Astrocyte (in vitro differentiated cells and primary cell): ENCODE measurements around the gene CD81. TPM values are rescaled to one million over a fixed set of nuclear protein-coding genes. Genes with fewer than 3 reads are reported as not detected.
A peak's percentile ranks its signal among the peaks of the same experiment; 100 is the strongest.

Source experiments
- DNase-seq: peaks from one replicate; pipeline ENCODE4 v3.0.0-alpha.2; 2010; ENCODE audit warnings: low read depth
- FAIRE-seq: peaks from 2 replicates; lab custom pipeline; 2011; peaks lifted over from hg19 to GRCh38; lab: Jason Lieb, UNC
- H2AFZ ChIP-seq: 2 replicates; pipeline ENCODE4 v1.6.0; 2012; ENCODE audit warnings: low read depth, low read length, inconsistent platforms
- H3K27ac ChIP-seq: 2 replicates; pipeline ENCODE4 v1.5.1; 2011; ENCODE audit warnings: low read depth, low read length, inconsistent platforms
- H3K27me3 ChIP-seq: 2 replicates; pipeline ENCODE4 v1.6.0; 2011; ENCODE audit warnings: low read length, inconsistent platforms; ENCODE audit not compliant: insufficient read depth
- H3K36me3 ChIP-seq: 2 replicates; pipeline ENCODE4 v1.5.1; 2011; ENCODE audit warnings: low read length, inconsistent platforms; ENCODE audit not compliant: insufficient read depth
- H3K4me1 ChIP-seq: 2 replicates; pipeline ENCODE4 v1.5.1; 2011; ENCODE audit warnings: low read length, inconsistent platforms; ENCODE audit not compliant: insufficient read depth
- H3K4me2 ChIP-seq: 2 replicates; pipeline ENCODE4 v1.6.0; 2012; ENCODE audit warnings: low read length, inconsistent platforms
- H3K4me3 ChIP-seq: 2 replicates; pipeline ENCODE4 v1.5.1; 2011; ENCODE audit warnings: low read depth, mild to moderate bottlenecking, low read length, inconsistent platforms; ENCODE audit not compliant: insufficient read depth
- H3K79me2 ChIP-seq: 2 replicates; pipeline ENCODE4 v1.6.0; 2012; ENCODE audit warnings: mild to moderate bottlenecking, low read length, inconsistent platforms; ENCODE audit not compliant: insufficient read depth
- H3K9ac ChIP-seq: 2 replicates; pipeline ENCODE4 v1.6.0; 2012; ENCODE audit warnings: mild to moderate bottlenecking, low read length, inconsistent platforms
- H3K9me3 ChIP-seq: 2 replicates; pipeline ENCODE4 v1.5.1; 2012; ENCODE audit warnings: low read depth, mild to moderate bottlenecking, low read length, inconsistent platforms; ENCODE audit not compliant: insufficient read depth
- H4K20me1 ChIP-seq: 2 replicates; pipeline ENCODE4 v1.6.0; 2012; ENCODE audit warnings: low read length, inconsistent platforms; ENCODE audit not compliant: insufficient read depth
- H3K27ac Mint-ChIP-seq: one replicate; pipeline ENCODE4 v1.8.0; 2021; ENCODE audit warnings: mild to moderate bottlenecking, mixed read lengths; ENCODE audit not compliant: unreplicated experiment
- H3K27me3 Mint-ChIP-seq: one replicate; pipeline ENCODE4 v1.8.0; 2021; ENCODE audit warnings: low read depth, mixed read lengths; ENCODE audit not compliant: unreplicated experiment
- H3K36me3 Mint-ChIP-seq: one replicate; pipeline ENCODE4 v1.8.0; 2021; ENCODE audit warnings: low read depth, mixed read lengths; ENCODE audit not compliant: unreplicated experiment
- H3K4me1 Mint-ChIP-seq: one replicate; pipeline ENCODE4 v1.8.0; 2021; ENCODE audit warnings: low read depth, mixed read lengths; ENCODE audit not compliant: unreplicated experiment
- H3K4me3 Mint-ChIP-seq: one replicate; pipeline ENCODE4 v1.8.0; 2021; ENCODE audit warnings: mild to moderate bottlenecking, moderate library complexity, mixed read lengths; ENCODE audit not compliant: unreplicated experiment
- H3K9me3 Mint-ChIP-seq: one replicate; pipeline ENCODE4 v1.8.0; 2021; ENCODE audit warnings: mild to moderate bottlenecking, mixed read lengths; ENCODE audit not compliant: unreplicated experiment
- EZH2 ChIP-seq: IDR thresholded peaks from 2 replicates; pipeline ENCODE4 v1.6.1; 2012; ENCODE audit warnings: mild to moderate bottlenecking, low read length, inconsistent platforms; ENCODE audit not compliant: insufficient read depth
- total RNA-seq: library from RNA; stranded (reverse); gene quantifications from 2 replicates; pipeline ENCODE4 v1.2.1, GENCODE V29; 2021
- TF ChIP-seq, protein P1 (sequence below): IDR thresholded peaks from 2 replicates; pipeline ENCODE4 v1.5.1; 2011; ENCODE audit warnings: low read depth, mild to moderate bottlenecking, inconsistent platforms, low read length, moderate library complexity; ENCODE audit not compliant: insufficient read depth

CD81 gene
- total RNA-seq, 1 donor from 2014 or later: 625 TPM

DNA sequence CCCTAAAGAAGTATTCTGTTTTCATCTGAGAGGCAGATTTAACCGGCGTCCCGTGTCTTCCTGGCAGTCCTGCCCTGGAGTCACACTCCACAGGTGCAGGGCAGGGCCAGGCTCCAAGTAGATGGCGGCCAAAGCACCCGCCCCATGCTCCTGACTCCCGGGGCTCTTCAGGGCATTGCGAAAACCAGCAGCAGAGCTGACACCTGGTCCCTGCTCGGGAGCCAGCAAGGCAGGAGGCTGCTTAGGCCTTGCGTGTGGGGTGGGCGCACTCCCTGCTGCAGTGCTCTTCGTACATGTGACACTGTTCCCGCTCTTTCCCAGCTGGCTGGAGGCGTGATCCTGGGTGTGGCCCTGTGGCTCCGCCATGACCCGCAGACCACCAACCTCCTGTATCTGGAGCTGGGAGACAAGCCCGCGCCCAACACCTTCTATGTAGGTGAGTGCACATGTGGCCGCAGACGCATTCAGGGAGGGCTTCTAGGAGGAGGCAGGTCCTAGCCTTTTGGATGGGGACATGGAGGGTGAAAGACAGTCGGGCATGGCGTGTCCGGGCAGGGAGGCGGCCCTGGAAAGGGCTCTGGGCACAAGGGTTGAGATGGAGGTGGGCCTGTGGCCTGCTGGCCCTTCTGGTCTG, 13.1 kb downstream of the CD81 start:
- Mint-ChIP-seq H3K9me3 (no peaks in the 10 kb centered on the region), H3K27ac (peak overlapping the region; percentile 89), H3K27me3 (no peaks in the 10 kb centered on the region), H3K36me3 (peaks cover 2% of the 10 kb centered on the region), H3K4me3 (peak overlapping the region; percentile 60), H3K4me1 (peaks cover 21% of the 10 kb centered on the region)
- peak overlapping the region; percentile 46 for H3K9ac ChIP-seq
- H4K20me1 ChIP-seq: peaks cover 88% of the 10 kb centered on the region
- no peak overlapping the region for H2AFZ ChIP-seq
- peaks cover 95% of the 10 kb centered on the region for H3K79me2 ChIP-seq
- peaks cover 27% of the 10 kb centered on the region for H3K4me1 ChIP-seq
- H3K27me3 ChIP-seq: no peaks in the 10 kb centered on the region
- no peaks in the 10 kb centered on the region for H3K9me3 ChIP-seq
- no peak overlapping the region for H3K27ac ChIP-seq
- no peak for DNase-seq
- H3K36me3 ChIP-seq: no peaks in the 10 kb centered on the region
- FAIRE-seq: no peak
- no peak for TF ChIP-seq EZH2
- peak overlapping the region; percentile 50 for H3K4me2 ChIP-seq
- no peak overlapping the region for H3K4me3 ChIP-seq

DNA sequence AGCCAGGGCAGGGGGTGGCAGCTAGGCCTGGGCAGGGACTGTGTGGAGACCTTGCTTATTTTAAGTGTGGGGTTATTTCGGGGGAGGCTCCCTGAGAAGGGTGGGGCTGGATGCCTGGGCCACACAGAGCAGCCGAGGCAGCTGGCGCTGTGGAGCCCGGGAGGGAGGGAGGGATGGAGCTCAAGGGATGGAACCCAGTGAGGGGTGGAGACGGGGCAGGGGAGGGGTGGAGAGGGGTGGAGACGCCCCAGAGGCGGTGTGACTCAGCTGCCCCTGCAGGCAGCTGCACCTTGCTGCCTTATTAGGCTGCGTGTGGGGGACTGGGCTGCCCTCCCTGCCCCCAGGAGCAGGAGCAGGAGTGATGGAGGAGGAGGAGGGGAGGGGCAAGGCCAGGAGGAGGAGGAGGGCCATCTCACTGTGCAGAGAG, 13.6 kb downstream of the CD81 start:
- TF ChIP-seq EZH2: no peak
- TF ChIP-seq, protein P1, sequence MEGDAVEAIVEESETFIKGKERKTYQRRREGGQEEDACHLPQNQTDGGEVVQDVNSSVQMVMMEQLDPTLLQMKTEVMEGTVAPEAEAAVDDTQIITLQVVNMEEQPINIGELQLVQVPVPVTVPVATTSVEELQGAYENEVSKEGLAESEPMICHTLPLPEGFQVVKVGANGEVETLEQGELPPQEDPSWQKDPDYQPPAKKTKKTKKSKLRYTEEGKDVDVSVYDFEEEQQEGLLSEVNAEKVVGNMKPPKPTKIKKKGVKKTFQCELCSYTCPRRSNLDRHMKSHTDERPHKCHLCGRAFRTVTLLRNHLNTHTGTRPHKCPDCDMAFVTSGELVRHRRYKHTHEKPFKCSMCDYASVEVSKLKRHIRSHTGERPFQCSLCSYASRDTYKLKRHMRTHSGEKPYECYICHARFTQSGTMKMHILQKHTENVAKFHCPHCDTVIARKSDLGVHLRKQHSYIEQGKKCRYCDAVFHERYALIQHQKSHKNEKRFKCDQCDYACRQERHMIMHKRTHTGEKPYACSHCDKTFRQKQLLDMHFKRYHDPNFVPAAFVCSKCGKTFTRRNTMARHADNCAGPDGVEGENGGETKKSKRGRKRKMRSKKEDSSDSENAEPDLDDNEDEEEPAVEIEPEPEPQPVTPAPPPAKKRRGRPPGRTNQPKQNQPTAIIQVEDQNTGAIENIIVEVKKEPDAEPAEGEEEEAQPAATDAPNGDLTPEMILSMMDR: no peak
- Histone ChIP-seq H3K27me3 (no peaks in the 10 kb centered on the region), H3K4me2 (peak overlapping the region; percentile 50), H3K36me3 (no peaks in the 10 kb centered on the region), H3K4me3 (no peak overlapping the region), H3K79me2 (peaks cover 94% of the 10 kb centered on the region), H2AFZ (no peak overlapping the region), H3K9ac (peak overlapping the region; percentile 46), H3K9me3 (no peaks in the 10 kb centered on the region), H3K27ac (no peak overlapping the region), H4K20me1 (peaks cover 82% of the 10 kb centered on the region), H3K4me1 (peaks cover 27% of the 10 kb centered on the region)
- Mint-ChIP-seq H3K27ac (peak overlapping the region; percentile 58), H3K27me3 (no peaks in the 10 kb centered on the region), H3K9me3 (no peaks in the 10 kb centered on the region), H3K4me3 (no peak overlapping the region), H3K36me3 (peaks cover 2% of the 10 kb centered on the region), H3K4me1 (peaks cover 19% of the 10 kb centered on the region)
- FAIRE-seq: no peak
- DNase-seq: peak; percentile 70

DNA sequence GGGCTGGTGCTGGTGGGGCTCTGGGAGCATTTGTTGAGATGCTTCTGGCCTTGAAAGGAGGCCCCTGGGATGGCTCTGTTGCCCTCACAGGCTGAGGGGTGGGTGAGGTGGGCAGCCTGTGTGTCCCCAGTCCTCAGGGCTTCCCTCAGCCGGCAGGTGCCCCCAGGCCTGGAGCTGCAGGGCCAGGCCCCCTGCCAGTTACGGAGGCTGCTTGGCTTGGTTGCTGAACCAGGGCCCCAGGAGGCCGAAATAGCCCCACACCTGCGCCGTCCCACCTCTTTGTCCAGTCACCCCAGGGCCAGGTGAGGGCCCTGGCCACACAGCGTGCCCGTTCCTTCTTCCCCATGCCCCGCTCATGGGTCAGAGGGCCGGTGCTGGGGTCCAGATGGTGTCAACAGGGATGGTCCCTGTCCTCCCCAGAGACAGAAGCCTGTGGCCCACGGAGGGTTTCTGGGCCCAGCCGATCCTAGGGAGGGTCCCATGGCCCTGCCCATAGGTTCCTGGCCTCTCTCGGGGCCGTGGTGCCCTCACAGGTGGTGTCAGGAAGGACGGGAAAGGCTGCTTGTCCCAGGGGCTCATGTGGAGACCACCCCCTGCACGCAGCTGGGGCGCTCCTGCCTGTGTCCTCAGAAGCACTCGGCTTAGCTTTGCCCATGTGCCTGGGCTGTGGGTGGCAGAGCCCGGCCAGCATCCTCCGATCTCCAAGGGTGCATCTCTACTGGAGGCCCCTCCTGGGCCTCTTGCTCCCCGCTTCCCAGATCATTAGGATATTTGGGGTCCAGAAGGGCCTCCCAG, 14.3 kb downstream of the CD81 start:
- peaks cover 87% of the 10 kb centered on the region for H3K79me2 ChIP-seq
- H3K4me3 ChIP-seq: no peak overlapping the region
- H3K27me3 ChIP-seq: no peaks in the 10 kb centered on the region
- Mint-ChIP-seq H3K4me3 (no peak overlapping the region), H3K9me3 (no peaks in the 10 kb centered on the region), H3K36me3 (peaks cover 2% of the 10 kb centered on the region), H3K4me1 (peaks cover 19% of the 10 kb centered on the region), H3K27me3 (no peaks in the 10 kb centered on the region), H3K27ac (no peak overlapping the region)
- H3K27ac ChIP-seq: no peak overlapping the region
- no peak for FAIRE-seq
- no peak for DNase-seq
- H3K4me1 ChIP-seq: peaks cover 24% of the 10 kb centered on the region
- H3K4me2 ChIP-seq: no peak overlapping the region
- H4K20me1 ChIP-seq: peaks cover 76% of the 10 kb centered on the region
- TF ChIP-seq, protein P1: no peak
- TF ChIP-seq EZH2: no peak
- H3K9me3 ChIP-seq: no peaks in the 10 kb centered on the region
- no peak overlapping the region for H3K9ac ChIP-seq
- no peak overlapping the region for H2AFZ ChIP-seq
- H3K36me3 ChIP-seq: peaks cover under 1% of the 10 kb centered on the region
